GM23338 (cell line): ENCODE results near the gene SGSM1. TPM values are rescaled to one million over a fixed set of nuclear protein-coding genes. Genes with fewer than 3 reads are reported as not detected.
"Not testable (repeated sequence)": the region's sequence is repeated elsewhere in the genome, so short reads cannot be mapped to it uniquely, and the experiment has no call there.

ENCODE experiments used
- ATAC-seq: fragments of 200-7000 bp; cut with Tn5 transposase; 3 replicates; pipeline ENCODE4 v1.9.1; 2020
- DNase-seq: peaks from one replicate; pipeline ENCODE4 v3.0.0-alpha.2; 2015; ENCODE audit warnings: low spot score
- H2AFZ ChIP-seq: fragments of 200-600 bp; sonication (generic); 2 replicates; pipeline ENCODE4 v1.8.0; 2016; ENCODE audit warnings: antibody characterized with exemption, mild to moderate bottlenecking, moderate library complexity
- H3F3A ChIP-seq: fragments of 200-600 bp; sonication (generic); replicated peaks from 2 replicates; pipeline ENCODE4 v1.8.0; 2017; ENCODE audit warnings: antibody characterized with exemption, mixed run types, low read depth
- H3K27ac ChIP-seq: fragments of 200-600 bp; sonication (generic); 2 replicates; pipeline ENCODE4 v1.6.1; 2016; ENCODE audit warnings: low read depth
- H3K27me3 ChIP-seq: fragments of 200-600 bp; sonication (generic); 2 replicates; pipeline ENCODE4 v1.8.0; 2016; ENCODE audit warnings: mild to moderate bottlenecking, mixed run types, moderate library complexity; ENCODE audit not compliant: insufficient read depth
- H3K36me3 ChIP-seq: fragments of 200-600 bp; sonication (generic); 2 replicates; pipeline ENCODE4 v1.8.0; 2016; ENCODE audit warnings: mild to moderate bottlenecking; ENCODE audit not compliant: insufficient read depth
- H3K4me1 ChIP-seq: fragments of 200-600 bp; sonication (generic); 2 replicates; pipeline ENCODE4 v1.8.0; 2016; ENCODE audit warnings: mild to moderate bottlenecking, moderate library complexity; ENCODE audit not compliant: insufficient read depth
- H3K4me2 ChIP-seq: fragments of 200-600 bp; sonication (generic); 2 replicates; pipeline ENCODE4 v1.7.1; 2017; ENCODE audit warnings: mixed run types
- H3K4me3 ChIP-seq: fragments of 200-600 bp; sonication (generic); 2 replicates; pipeline ENCODE4 v1.6.1; 2016; ENCODE audit warnings: mixed run types
- H3K79me2 ChIP-seq: fragments of 200-600 bp; sonication (generic); replicated peaks from 2 replicates; pipeline ENCODE4 v1.8.0; 2017; ENCODE audit warnings: mild to moderate bottlenecking; ENCODE audit not compliant: insufficient read depth
- H3K9me2 ChIP-seq: fragments of 200-600 bp; sonication (generic); 2 replicates; pipeline ENCODE4 v1.8.0; 2017; ENCODE audit not compliant: insufficient read depth
- H4K20me1 ChIP-seq: fragments of 200-600 bp; sonication (generic); replicated peaks from 2 replicates; pipeline ENCODE4 v1.8.0; 2017; ENCODE audit warnings: mild to moderate bottlenecking; ENCODE audit not compliant: insufficient read depth
- H3K27ac Mint-ChIP-seq: 2 replicates; pipeline ENCODE4 v1.8.0; 2020; ENCODE audit warnings: inconsistent platforms, mild to moderate bottlenecking, moderate library complexity, mixed read lengths
- H3K27me3 Mint-ChIP-seq: 3 replicates; pipeline ENCODE4 v1.8.0; 2022; ENCODE audit warnings: low read depth, mild to moderate bottlenecking, moderate library complexity, mixed read lengths, inconsistent platforms; ENCODE audit not compliant: insufficient read depth, poor library complexity
- H3K36me3 Mint-ChIP-seq: 3 replicates; pipeline ENCODE4 v1.8.0; 2021; ENCODE audit warnings: low read depth, mild to moderate bottlenecking, inconsistent platforms, moderate library complexity, mixed read lengths
- H3K4me1 Mint-ChIP-seq: 3 replicates; pipeline ENCODE4 v1.8.0; 2020; ENCODE audit warnings: mild to moderate bottlenecking, inconsistent platforms, mixed read lengths
- H3K4me3 Mint-ChIP-seq: 3 replicates; pipeline ENCODE4 v1.8.0; 2021; ENCODE audit warnings: moderate library complexity, mild to moderate bottlenecking, inconsistent platforms, mixed read lengths
- H3K9me3 Mint-ChIP-seq: 3 replicates; pipeline ENCODE4 v1.8.0; 2020; ENCODE audit warnings: moderate library complexity, mild to moderate bottlenecking, inconsistent platforms, mixed read lengths
- CREB1 ChIP-seq: fragments of 250-450 bp; sonication (Bioruptor Pico); IDR thresholded peaks from 2 replicates; pipeline ENCODE4 v1.5.0; 2020; ENCODE audit warnings: low read depth, mild to moderate bottlenecking, moderate library complexity
- CTCF ChIP-seq, 2 experiments: fragments of 200-600 bp in 1 of 2; sonication (generic) in 1 of 2; conservative IDR thresholded peaks; 2 replicates each; pipeline versions ENCODE4 v1.5.1 to v1.6.1; 2016 to 2017; ENCODE audit warnings: antibody characterized with exemption in 2 of 2, low read depth in 2 of 2, mild to moderate bottlenecking in 2 of 2, moderate library complexity in 1 of 2
- ETS1 ChIP-seq: IDR thresholded peaks from 2 replicates; pipeline ENCODE4 v1.6.1; 2016; ENCODE audit warnings: antibody characterized with exemption
- EZH2phosphoT487 ChIP-seq: fragments of 200-600 bp; sonication (generic); IDR thresholded peaks from one replicate; pipeline ENCODE4 v1.8.1; 2018; ENCODE audit warnings: antibody characterized with exemption; ENCODE audit not compliant: unreplicated experiment
- NANOG ChIP-seq: IDR thresholded peaks from 2 replicates; pipeline ENCODE4 v1.6.1; 2016; ENCODE audit warnings: antibody characterized with exemption, borderline replicate concordance
- POLR2AphosphoS5 ChIP-seq: IDR thresholded peaks from 2 replicates; pipeline ENCODE4 v1.6.1; 2016; ENCODE audit warnings: antibody characterized with exemption, low read depth
- REST ChIP-seq: IDR thresholded peaks from one replicate; pipeline ENCODE4 v1.6.1; 2018; ENCODE audit warnings: antibody characterized with exemption; ENCODE audit not compliant: unreplicated experiment
- ZNF114 ChIP-seq: fragments of 250-450 bp; sonication (Bioruptor Pico); IDR thresholded peaks from 2 replicates; pipeline ENCODE4 v1.5.0; 2020; ENCODE audit warnings: mild to moderate bottlenecking, moderate library complexity
- ZNF331 ChIP-seq: fragments of 250-450 bp; sonication (Bioruptor Pico); IDR thresholded peaks from 2 replicates; pipeline ENCODE4 v1.5.0; 2020; ENCODE audit warnings: low read depth, mild to moderate bottlenecking, moderate library complexity
- ZNF462 ChIP-seq: fragments of 250-450 bp; sonication (Bioruptor Pico); IDR thresholded peaks from 2 replicates; pipeline ENCODE4 v1.5.0; 2020; ENCODE audit warnings: mild to moderate bottlenecking, moderate library complexity
- polyA plus RNA-seq: library from polyadenylated mRNA; unstranded; fragments of >200 nt; fragmentation: Nextera tagmentation; extraction: Ambion mirVana; gene quantifications from 2 replicates; pipeline ENCODE4 v1.2.1, GENCODE V29; 2016
- total RNA-seq: library from RNA; depleted of rRNA; stranded (reverse); fragments of >200 nt; shearing (Covaris generic); gene quantifications from 2 replicates; pipeline ENCODE4 v1.2.3, GENCODE V29; 2014

The SGSM1 gene
- total and polyA plus RNA-seq, 2 experiments from 2014 or later = 4.7 to 5.4 TPM

GRCh38 chr22:24837517-24837916, 31.5 kb downstream of the SGSM1 start:
- not testable (repeated sequence) for H3K27ac ChIP-seq, H3K79me2 ChIP-seq, H3K9me2 ChIP-seq, H3K4me1 ChIP-seq, H3K4me3 Mint-ChIP-seq, ATAC-seq, H3K36me3 Mint-ChIP-seq, H3K27me3 Mint-ChIP-seq, H3K27me3 ChIP-seq, H3K9me3 Mint-ChIP-seq, H2AFZ ChIP-seq, H4K20me1 ChIP-seq, H3F3A ChIP-seq, H3K27ac Mint-ChIP-seq, H3K4me2 ChIP-seq, H3K36me3 ChIP-seq, H3K4me3 ChIP-seq
- H3K4me1 Mint-ChIP-seq = peaks cover 17% of the 10 kb centered on the region
- TF ChIP-seq CTCF (conservative IDR thresholded peaks at IDR 0.05; ENCODE audit: low read depth in 2 of 2) = peak in 1 of 2 experiments; percentile 44; a peak in 3 of 4 replicates
- DNase-seq = peak; percentile 30

- no peak overlapping the region for H3K27ac Mint-ChIP-seq
- H3F3A ChIP-seq = 0 out of 2 replicates have a peak, but pooled peaks cover 2% of the 10 kb centered on the region
- H3K27ac ChIP-seq = no peak overlapping the region
- H3K4me2 ChIP-seq = no peak overlapping the region
- H4K20me1 ChIP-seq = no peaks in the 10 kb centered on the region
- no peak overlapping the region for H3K4me3 ChIP-seq
- no peaks in the 10 kb centered on the region for H3K27me3 ChIP-seq
- H3K9me3 Mint-ChIP-seq = no peaks in the 10 kb centered on the region
- H3K9me2 ChIP-seq = no peaks in the 10 kb centered on the region
- no peaks in the 10 kb centered on the region for H3K4me1 ChIP-seq
- DNase-seq (no peak), ATAC-seq (no peak)
- H3K4me3 Mint-ChIP-seq = no peak overlapping the region
- H3K79me2 ChIP-seq = no peaks in the 10 kb centered on the region
- H2AFZ ChIP-seq = no peak overlapping the region
- H3K4me1 Mint-ChIP-seq = no peaks in the 10 kb centered on the region
- H3K36me3 Mint-ChIP-seq = no peaks in the 10 kb centered on the region
- H3K36me3 ChIP-seq = no peaks in the 10 kb centered on the region
- H3K27me3 Mint-ChIP-seq = no peaks in the 10 kb centered on the region
- TF ChIP-seq CREB1 (no peak), NANOG (no peak), EZH2phosphoT487 (no peak), ZNF331 (no peak), ZNF114 (CRISPR knock-in tag) (no peak), POLR2AphosphoS5 (no peak), ZNF462 (CRISPR knock-in tag) (no peak), REST (no peak), ETS1 (no peak)
Measured at GRCh38 chr22:24841261-24841660, 35.2 kb downstream of the SGSM1 start.
